WTC11 (cell line): Measurements from ENCODE around the gene ARTN. TPM values are rescaled to one million over a fixed set of nuclear protein-coding genes. Genes with fewer than 3 reads are reported as not detected.
A peak's percentile ranks its signal among the peaks of the same experiment; 100 is the strongest.

Experiments used
- ATAC-seq: fragments of 200-7000 bp; cut with Tn5 transposase; 2 replicates; pipeline ENCODE4 v1.10.0; 2021; ENCODE audit warnings: mild to moderate bottlenecking, moderate library complexity
- CTCF ChIA-PET: fragments of 300-600 bp; sonication (Branson Sonifier 250); formaldehyde crosslinking; loops from one replicate; lab custom pipeline; 2021; ENCODE audit warnings: antibody characterized with exemption; lab: Charles Lee
- POLR2A ChIA-PET: fragments of 350-600 bp; sonication (Branson Sonifier 250); formaldehyde crosslinking; loops from one replicate; lab custom pipeline; 2021; ENCODE audit warnings: antibody characterized with exemption; lab: Charles Lee
- DNase-seq: peaks from one replicate; pipeline ENCODE4 v3.0.0; 2021; ENCODE audit warnings: low spot score
- H3K27ac Mint-ChIP-seq: 2 replicates; pipeline ENCODE4 v1.8.0; 2021; ENCODE audit warnings: mixed read lengths
- H3K27me3 Mint-ChIP-seq: 2 replicates; pipeline ENCODE4 v1.8.0; 2021; ENCODE audit warnings: low read depth, mild to moderate bottlenecking, moderate library complexity, mixed read lengths
- H3K36me3 Mint-ChIP-seq: 2 replicates; pipeline ENCODE4 v1.8.0; 2021; ENCODE audit warnings: mixed read lengths
- H3K4me1 Mint-ChIP-seq: 2 replicates; pipeline ENCODE4 v1.8.0; 2022; ENCODE audit warnings: mixed read lengths
- H3K4me3 Mint-ChIP-seq: 2 replicates; pipeline ENCODE4 v1.8.0; 2021; ENCODE audit warnings: mild to moderate bottlenecking, moderate library complexity, mixed read lengths
- H3K9me3 Mint-ChIP-seq: 2 replicates; pipeline ENCODE4 v1.8.0; 2021; ENCODE audit warnings: mixed read lengths
- ATF1 ChIP-seq: sonication (generic); formaldehyde crosslinking; IDR thresholded peaks from 2 replicates; pipeline ENCODE4 v1.8.1; 2023; ENCODE audit warnings: mild to moderate bottlenecking, moderate library complexity, missing genetic modification reagents
- ATF6 ChIP-seq: sonication (generic); formaldehyde crosslinking; IDR thresholded peaks from 2 replicates; pipeline ENCODE4 v1.8.1; 2023; ENCODE audit warnings: mild to moderate bottlenecking, missing genetic modification reagents
- CREM ChIP-seq: sonication (generic); formaldehyde crosslinking; IDR thresholded peaks from 2 replicates; pipeline ENCODE4 v1.8.1; 2022; ENCODE audit warnings: mild to moderate bottlenecking, missing genetic modification reagents, moderate library complexity
- GRHL2 ChIP-seq: fragments of 250-450 bp; sonication (Bioruptor Pico); IDR thresholded peaks from 2 replicates; pipeline ENCODE4 v1.8.0; 2022; ENCODE audit warnings: mild to moderate bottlenecking, moderate library complexity; ENCODE audit not compliant: insufficient replicate concordance, severe bottlenecking
- HMGA2 ChIP-seq: fragments of 250-450 bp; sonication (Bioruptor Pico); IDR thresholded peaks from 2 replicates; pipeline ENCODE4 v1.4.0; 2021; ENCODE audit warnings: mild to moderate bottlenecking, moderate library complexity
- IRF2 ChIP-seq: sonication (generic); formaldehyde crosslinking; IDR thresholded peaks from 2 replicates; pipeline ENCODE4 v1.8.0; 2022; ENCODE audit warnings: low read depth, missing genetic modification reagents, borderline replicate concordance
- JAZF1 ChIP-seq: fragments of 250-450 bp; sonication (Bioruptor Pico); IDR thresholded peaks from 2 replicates; pipeline ENCODE4 v1.9.0; 2021; ENCODE audit warnings: moderate library complexity, mild to moderate bottlenecking, inconsistent platforms
- KAT7 ChIP-seq: sonication (generic); formaldehyde crosslinking; IDR thresholded peaks from 2 replicates; pipeline ENCODE4 v1.8.1; 2023; ENCODE audit warnings: missing genetic modification reagents, mild to moderate bottlenecking, borderline replicate concordance
- NR1H2 ChIP-seq: sonication (generic); formaldehyde crosslinking; IDR thresholded peaks from 2 replicates; pipeline ENCODE4 v1.9.0; 2021; ENCODE audit warnings: mild to moderate bottlenecking, moderate library complexity, missing genetic modification reagents
- NR2C2 ChIP-seq: sonication (generic); formaldehyde crosslinking; IDR thresholded peaks from 2 replicates; pipeline ENCODE4 v1.8.0; 2022; ENCODE audit warnings: mild to moderate bottlenecking, missing genetic modification reagents
- SOX15 ChIP-seq: fragments of 250-450 bp; sonication (Bioruptor Pico); IDR thresholded peaks from 2 replicates; pipeline ENCODE4 v1.9.0; 2021; ENCODE audit warnings: mild to moderate bottlenecking
- TCF7 ChIP-seq: sonication (generic); formaldehyde crosslinking; IDR thresholded peaks from 2 replicates; pipeline ENCODE4 v1.8.0; 2022; ENCODE audit warnings: mild to moderate bottlenecking, low read depth, missing genetic modification reagents, moderate library complexity
- ZNF232 ChIP-seq: sonication (generic); formaldehyde crosslinking; IDR thresholded peaks from 2 replicates; pipeline ENCODE4 v1.8.0; 2022; ENCODE audit warnings: mild to moderate bottlenecking, missing genetic modification reagents
- ZNF423 ChIP-seq: fragments of 250-450 bp; sonication (Bioruptor Pico); IDR thresholded peaks from 2 replicates; pipeline ENCODE4 v2.1.2; 2022; ENCODE audit warnings: mild to moderate bottlenecking, moderate library complexity
- ZNF671 ChIP-seq: fragments of 250-450 bp; sonication (Bioruptor Pico); IDR thresholded peaks from 2 replicates; pipeline ENCODE4 v1.8.0; 2021; ENCODE audit warnings: mild to moderate bottlenecking
- total RNA-seq: library from RNA; stranded (reverse); gene quantifications from 3 replicates; pipeline ENCODE4 v1.2.3, GENCODE V29; 2021
- TF ChIP-seq, protein P1 (sequence below): sonication (generic); formaldehyde crosslinking; IDR thresholded peaks from 2 replicates; pipeline ENCODE4 v1.8.1; 2022; ENCODE audit warnings: missing genetic modification reagents, borderline replicate concordance
- TF ChIP-seq, protein P2 (sequence below): sonication (generic); formaldehyde crosslinking; IDR thresholded peaks from 2 replicates; pipeline ENCODE4 v1.8.0; 2022; ENCODE audit warnings: mild to moderate bottlenecking, missing genetic modification reagents
- TF ChIP-seq, protein P3 (sequence below): sonication (generic); formaldehyde crosslinking; IDR thresholded peaks from 2 replicates; pipeline ENCODE4 v1.8.1; 2023; ENCODE audit warnings: mild to moderate bottlenecking, missing genetic modification reagents, moderate library complexity
- TF ChIP-seq, protein P4 (sequence below): sonication (generic); formaldehyde crosslinking; conservative IDR thresholded peaks from 2 replicates; pipeline ENCODE4 v1.8.1; 2022; ENCODE audit warnings: mild to moderate bottlenecking, missing genetic modification reagents

Gene ARTN
- total RNA-seq, 1 experiment from 2014 or later: 28.5 TPM

DNA sequence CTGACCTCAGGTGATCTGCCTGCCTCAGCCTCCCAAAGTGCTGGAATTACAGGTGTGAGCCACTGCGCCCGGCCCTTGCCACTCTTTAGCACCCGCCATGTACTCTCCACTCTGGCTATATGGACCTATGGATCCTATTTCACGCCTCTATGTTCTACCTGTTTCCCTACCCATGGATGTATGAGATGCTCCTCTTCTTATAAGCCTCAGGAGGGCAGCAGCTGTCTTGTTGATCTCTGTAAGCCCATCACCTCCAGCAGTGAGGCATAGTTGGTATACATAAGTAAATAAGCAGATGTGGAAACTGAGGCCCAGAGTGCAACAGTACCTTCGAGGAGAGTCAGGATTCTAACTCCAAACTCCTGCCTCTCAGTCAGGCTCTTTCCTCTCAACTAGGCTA lies 24.7 kb upstream of the ARTN start:
- peaks cover 42% of the 10 kb centered on the region for H3K27me3 Mint-ChIP-seq

DNA sequence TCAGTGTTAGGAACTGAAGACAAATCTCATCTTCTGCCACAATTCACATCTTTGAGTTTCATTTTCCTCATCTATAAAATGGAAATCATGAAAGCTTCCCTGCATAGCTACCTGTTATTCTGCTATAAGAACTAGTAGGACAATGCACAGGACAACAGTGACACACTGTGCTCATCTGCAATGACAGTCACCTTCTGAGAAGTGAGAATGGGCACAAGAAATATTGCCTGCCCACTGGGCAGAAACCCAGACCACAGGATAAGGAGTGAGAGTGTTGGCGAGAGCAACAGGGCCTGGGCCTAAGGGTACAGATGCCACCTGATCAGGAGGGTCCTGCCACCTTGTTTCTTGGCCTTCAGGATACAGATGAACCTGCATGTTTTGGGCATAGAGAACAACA lies 23.3 kb upstream of the ARTN start:
- ATAC-seq (no peak), DNase-seq (no peak)
- peaks cover 31% of the 10 kb centered on the region for H3K27me3 Mint-ChIP-seq
- TF ChIP-seq, protein P1, sequence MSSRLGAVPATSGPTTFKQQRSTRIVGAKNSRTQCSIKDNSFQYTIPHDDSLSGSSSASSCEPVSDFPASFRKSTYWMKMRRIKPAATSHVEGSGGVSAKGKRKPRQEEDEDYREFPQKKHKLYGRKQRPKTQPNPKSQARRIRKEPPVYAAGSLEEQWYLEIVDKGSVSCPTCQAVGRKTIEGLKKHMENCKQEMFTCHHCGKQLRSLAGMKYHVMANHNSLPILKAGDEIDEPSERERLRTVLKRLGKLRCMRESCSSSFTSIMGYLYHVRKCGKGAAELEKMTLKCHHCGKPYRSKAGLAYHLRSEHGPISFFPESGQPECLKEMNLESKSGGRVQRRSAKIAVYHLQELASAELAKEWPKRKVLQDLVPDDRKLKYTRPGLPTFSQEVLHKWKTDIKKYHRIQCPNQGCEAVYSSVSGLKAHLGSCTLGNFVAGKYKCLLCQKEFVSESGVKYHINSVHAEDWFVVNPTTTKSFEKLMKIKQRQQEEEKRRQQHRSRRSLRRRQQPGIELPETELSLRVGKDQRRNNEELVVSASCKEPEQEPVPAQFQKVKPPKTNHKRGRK (CRISPR knock-in tag): no peak
- TF ChIP-seq ZNF671 (CRISPR knock-in tag): no peak
- no peak for TF ChIP-seq JAZF1 (CRISPR knock-in tag)
- TF ChIP-seq HMGA2 (CRISPR knock-in tag): no peak
- no peak for TF ChIP-seq ATF1
- no peak for TF ChIP-seq NR1H2 (CRISPR knock-in tag)
- TF ChIP-seq, protein P2, sequence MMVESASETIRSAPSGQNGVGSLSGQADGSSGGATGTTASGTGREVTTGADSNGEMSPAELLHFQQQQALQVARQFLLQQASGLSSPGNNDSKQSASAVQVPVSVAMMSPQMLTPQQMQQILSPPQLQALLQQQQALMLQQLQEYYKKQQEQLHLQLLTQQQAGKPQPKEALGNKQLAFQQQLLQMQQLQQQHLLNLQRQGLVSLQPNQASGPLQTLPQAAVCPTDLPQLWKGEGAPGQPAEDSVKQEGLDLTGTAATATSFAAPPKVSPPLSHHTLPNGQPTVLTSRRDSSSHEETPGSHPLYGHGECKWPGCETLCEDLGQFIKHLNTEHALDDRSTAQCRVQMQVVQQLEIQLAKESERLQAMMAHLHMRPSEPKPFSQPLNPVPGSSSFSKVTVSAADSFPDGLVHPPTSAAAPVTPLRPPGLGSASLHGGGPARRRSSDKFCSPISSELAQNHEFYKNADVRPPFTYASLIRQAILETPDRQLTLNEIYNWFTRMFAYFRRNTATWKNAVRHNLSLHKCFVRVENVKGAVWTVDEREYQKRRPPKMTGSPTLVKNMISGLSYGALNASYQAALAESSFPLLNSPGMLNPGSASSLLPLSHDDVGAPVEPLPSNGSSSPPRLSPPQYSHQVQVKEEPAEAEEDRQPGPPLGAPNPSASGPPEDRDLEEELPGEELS (CRISPR knock-in tag): no peak
- TF ChIP-seq, protein P3, sequence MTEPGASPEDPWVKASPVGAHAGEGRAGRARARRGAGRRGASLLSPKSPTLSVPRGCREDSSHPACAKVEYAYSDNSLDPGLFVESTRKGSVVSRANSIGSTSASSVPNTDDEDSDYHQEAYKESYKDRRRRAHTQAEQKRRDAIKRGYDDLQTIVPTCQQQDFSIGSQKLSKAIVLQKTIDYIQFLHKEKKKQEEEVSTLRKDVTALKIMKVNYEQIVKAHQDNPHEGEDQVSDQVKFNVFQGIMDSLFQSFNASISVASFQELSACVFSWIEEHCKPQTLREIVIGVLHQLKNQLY: no peak
- no peak for TF ChIP-seq ZNF232
- no peak for TF ChIP-seq NR2C2
- peaks cover 32% of the 10 kb centered on the region for H3K4me1 Mint-ChIP-seq
- no peaks in the 10 kb centered on the region for H3K36me3 Mint-ChIP-seq
- H3K27ac Mint-ChIP-seq: no peak overlapping the region
- H3K9me3 Mint-ChIP-seq: no peaks in the 10 kb centered on the region
- H3K4me3 Mint-ChIP-seq: no peak overlapping the region
- ChIA-PET POLR2A (no interaction called here), CTCF (interaction anchor here (2.2 to 8.2 kb wide), 2 partner anchors 20 to 24 kb away, joined by 7 to 96 read pairs; partner anchors contain the start of gene ARTN)

More for the DNA sequence above, 24.7 kb upstream of the ARTN start:
- Mint-ChIP-seq H3K4me1 (peaks cover 20% of the 10 kb centered on the region), H3K9me3 (no peaks in the 10 kb centered on the region), H3K36me3 (no peaks in the 10 kb centered on the region), H3K4me3 (no peak overlapping the region), H3K27ac (no peak overlapping the region)
- ChIA-PET POLR2A (interaction anchor here (0.6 kb wide), 1 partner anchor 142 kb away, joined by 3 read pairs; no protein-coding TSS in a partner anchor), CTCF (interaction anchor here (1.7 to 8.2 kb wide), 3 partner anchors 22 to 144 kb away, joined by 5 to 96 read pairs (median 10); partner anchors contain the start of gene ARTN)
- TF ChIP-seq KAT7 (no peak), IRF2 (no peak), SOX15 (no peak)
- TF ChIP-seq, protein P4, sequence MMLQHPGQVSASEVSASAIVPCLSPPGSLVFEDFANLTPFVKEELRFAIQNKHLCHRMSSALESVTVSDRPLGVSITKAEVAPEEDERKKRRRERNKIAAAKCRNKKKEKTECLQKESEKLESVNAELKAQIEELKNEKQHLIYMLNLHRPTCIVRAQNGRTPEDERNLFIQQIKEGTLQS (CRISPR knock-in tag): no peak
- ATAC-seq: peak; percentile 57
- no peak for DNase-seq

- peak; percentile 65 for DNase-seq
- POLR2A ChIA-PET: interaction anchor here (0.6 to 1.1 kb wide), 3 partner anchors 21 to 262 kb away, joined by 3 read pairs; partner anchors contain the start of gene KDM4A
- Mint-ChIP-seq H3K4me3 (no peak overlapping the region), H3K4me1 (peaks cover 32% of the 10 kb centered on the region), H3K27ac (no peak overlapping the region; the same call in none of the 2 replicates), H3K27me3 (peaks cover 12% of the 10 kb centered on the region), H3K36me3 (no peaks in the 10 kb centered on the region), H3K9me3 (no peaks in the 10 kb centered on the region)
- TF ChIP-seq GRHL2 (CRISPR knock-in tag) (no peak), ATF6 (CRISPR knock-in tag) (no peak), TCF7 (CRISPR knock-in tag) (no peak), CREM (CRISPR knock-in tag) (no peak), JAZF1 (CRISPR knock-in tag) (no peak), ZNF423 (CRISPR knock-in tag) (peak; percentile 88)
- peak; percentile 81 for ATAC-seq
- CTCF ChIA-PET: interaction anchor here (1.0 to 8.2 kb wide), 6 partner anchors 17 to 148 kb away, joined by 3 to 96 read pairs (median 18); partner anchors contain the start of gene ARTN
Observed at GRCh38 chr1:43912607-43913006, 21.0 kb upstream of the ARTN start.
